LHCN-M2 (cell line): ENCODE results near the gene ARHGAP6. TPM values are rescaled to one million over a fixed set of nuclear protein-coding genes. Genes with fewer than 3 reads are reported as not detected.

ENCODE experiments used
- DNase-seq: peaks from one replicate; pipeline ENCODE4 v3.0.0-alpha.2; 2012; ENCODE audit warnings: low read depth
- total RNA-seq: library from RNA; depleted of rRNA; stranded (reverse); fragments of >200 nt; gene quantifications from 2 replicates; pipeline ENCODE4 v1.2.3, GENCODE V29; 2014

The ARHGAP6 gene
- total RNA-seq, 1 experiment from 2014 or later: 5.2 TPM

DNA sequence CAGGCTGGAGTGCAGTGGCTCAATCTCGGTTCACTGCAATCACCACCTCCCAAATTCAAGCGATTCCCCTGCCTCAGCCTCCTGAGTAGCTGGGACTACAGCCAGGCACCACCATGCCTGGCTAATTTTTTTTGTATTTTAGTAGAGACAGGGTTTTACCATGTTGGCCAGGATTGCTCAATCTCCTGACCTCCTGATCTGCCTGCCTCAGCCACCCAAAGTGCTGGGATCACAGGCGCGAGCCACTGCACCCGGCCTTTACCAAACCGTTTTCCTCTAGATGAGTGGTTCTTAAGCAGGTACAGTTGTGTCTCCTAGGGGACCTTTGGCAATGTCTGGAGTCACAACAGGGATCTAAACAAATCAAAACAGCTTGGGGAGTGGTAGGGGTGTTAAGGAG is 360.9 kb downstream of the ARHGAP6 start:
- no peak for DNase-seq

DNA sequence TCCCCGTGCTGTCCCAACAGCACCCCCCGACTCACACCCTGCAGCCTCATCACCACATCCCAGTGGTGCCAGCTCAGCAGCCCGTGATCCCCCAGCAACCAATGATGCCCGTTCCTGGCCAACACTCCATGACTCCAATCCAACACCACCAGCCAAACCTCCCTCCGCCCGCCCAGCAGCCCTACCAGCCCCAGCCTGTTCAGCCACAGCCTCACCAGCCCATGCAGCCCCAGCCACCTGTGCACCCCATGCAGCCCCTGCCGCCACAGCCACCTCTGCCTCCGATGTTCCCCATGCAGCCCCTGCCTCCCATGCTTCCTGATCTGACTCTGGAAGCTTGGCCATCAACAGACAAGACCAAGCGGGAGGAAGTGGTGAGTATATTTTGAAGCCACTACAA is 367.1 kb downstream of the ARHGAP6 start:
- DNase-seq: no peak

DNA sequence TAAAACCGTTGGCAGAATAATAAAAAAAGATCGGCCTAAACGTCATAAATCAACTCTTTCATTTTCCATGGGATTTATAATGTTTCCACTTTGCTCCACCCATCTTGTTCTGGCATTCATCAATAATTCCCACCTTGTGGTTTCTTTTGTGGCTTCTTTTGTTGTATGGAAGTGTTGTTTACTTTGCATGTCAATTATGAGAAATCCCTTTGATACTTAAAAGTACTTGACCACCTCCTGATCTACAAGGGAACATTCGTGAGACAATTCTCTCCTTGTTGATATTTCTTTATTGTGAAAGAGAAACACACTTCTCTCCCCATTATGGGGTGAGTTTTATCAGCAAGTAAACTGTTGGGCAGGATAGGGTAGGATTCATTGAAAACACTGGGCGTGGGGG is 369.7 kb downstream of the ARHGAP6 start:
- DNase-seq: no peak

DNA sequence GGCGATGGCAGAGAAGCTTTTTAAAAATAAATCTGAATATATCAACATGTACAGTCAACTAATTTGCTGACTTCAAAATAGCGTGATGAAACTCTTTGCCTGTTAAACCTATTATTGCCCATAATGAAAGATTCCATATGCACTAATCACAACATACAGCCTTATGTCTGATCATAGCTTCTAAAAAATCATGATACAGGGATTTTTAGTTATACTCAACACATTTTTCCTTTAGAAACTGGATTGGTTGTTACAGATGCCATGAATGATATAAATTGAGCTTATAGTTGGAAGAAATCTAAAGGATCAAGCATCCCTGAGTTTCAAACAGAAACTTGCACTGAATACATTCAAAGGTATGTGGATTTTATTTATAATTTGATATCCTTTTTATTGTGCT is 372.6 kb downstream of the ARHGAP6 start, which contains the start of gene AMELX:
Gene AMELX (plus strand): TSS at position 301 of the 400 bp plus-strand sequence. CDS start 1,376 bp downstream, outside the sequence.
- no peak for DNase-seq

DNA sequence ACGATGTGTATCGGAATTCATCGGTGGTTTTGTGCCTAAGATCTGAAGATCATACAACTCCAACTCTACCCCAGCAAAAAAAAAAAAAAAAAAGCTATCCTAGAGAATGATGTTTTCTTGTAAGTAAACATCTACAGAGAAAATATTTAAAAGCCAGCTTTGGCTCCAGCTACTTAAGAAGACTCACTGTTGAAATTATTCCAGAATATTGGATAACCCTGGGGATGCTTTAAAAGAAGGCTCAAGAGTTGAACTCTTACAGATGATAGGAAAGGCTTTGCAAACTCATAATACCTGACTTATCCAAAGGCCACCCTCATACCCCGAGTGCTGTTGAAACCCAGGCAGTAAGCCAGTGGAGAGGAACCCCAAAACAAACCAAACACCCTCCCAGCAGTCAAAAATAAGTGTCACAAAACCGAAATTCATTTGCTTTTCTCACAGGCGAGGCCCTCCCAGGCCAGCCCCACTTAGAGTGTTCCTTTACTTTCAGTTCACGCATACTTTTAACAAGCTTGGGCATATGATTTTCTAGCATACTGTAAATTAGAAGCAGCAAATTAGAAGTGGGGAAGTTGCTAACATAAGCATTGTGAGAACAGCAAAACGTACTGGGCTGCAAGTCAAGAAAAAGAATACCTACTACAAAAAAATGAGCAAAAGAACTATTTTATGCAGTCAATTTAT is 375.2 kb downstream of the ARHGAP6 start:
- no peak for DNase-seq

DNA sequence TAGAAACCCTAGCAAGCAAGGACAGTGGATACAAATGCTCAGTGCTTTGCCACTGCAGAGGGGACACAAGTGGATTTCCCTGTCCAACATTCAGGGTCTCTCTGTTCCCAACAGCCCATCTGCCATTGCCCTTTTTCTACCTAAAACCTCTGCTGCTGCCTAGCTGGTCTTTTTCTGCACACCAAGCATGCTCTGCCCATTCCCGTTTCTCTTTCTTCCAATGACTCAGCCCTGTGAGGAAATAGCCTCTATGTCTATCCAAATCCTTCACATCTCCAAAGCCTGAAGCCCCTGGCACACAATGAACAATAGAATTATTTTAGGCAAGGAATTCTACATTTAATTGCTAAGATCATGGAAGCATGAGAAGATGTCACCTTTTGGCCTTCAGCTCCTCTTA is 378.2 kb downstream of the ARHGAP6 start:
- no peak for DNase-seq

DNA sequence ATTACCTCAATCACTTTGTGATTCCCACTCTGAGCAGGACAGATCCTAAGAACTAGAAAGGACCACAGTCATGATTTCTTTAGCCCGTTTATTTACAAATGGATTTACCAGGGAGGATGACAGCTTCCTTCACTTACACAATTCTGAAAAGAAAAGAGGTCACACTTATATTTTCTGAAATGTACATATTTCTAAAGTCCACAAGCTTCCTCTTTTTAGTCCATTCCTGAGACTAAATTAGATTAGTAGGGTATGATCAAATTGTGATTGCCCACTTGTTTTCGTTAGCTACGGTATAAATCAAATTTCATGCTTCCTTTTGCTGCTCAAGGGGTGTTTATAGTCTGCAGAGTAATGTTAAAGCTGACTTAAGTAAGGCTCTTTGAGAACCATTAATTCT is 380.1 kb downstream of the ARHGAP6 start:
- DNase-seq: no peak

DNA sequence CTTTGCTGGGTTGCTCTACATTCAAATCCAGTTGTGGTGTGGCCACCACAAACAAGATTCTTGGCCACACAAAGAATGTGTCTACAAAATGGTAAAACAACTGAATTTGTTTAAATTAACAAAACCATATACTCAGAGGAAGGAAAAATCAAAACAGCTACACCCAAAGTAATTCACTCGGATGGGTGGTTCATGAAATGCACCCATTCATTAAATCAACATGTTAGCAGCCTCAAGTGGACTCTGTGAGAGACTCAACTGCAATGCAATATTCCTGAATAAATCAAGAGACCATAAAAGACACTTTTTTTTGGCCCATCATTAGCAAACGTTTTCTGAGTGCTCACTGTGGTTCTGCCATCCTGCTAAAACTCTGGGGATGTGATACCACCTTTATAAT is 383.7 kb downstream of the ARHGAP6 start:
- no peak for DNase-seq

DNA sequence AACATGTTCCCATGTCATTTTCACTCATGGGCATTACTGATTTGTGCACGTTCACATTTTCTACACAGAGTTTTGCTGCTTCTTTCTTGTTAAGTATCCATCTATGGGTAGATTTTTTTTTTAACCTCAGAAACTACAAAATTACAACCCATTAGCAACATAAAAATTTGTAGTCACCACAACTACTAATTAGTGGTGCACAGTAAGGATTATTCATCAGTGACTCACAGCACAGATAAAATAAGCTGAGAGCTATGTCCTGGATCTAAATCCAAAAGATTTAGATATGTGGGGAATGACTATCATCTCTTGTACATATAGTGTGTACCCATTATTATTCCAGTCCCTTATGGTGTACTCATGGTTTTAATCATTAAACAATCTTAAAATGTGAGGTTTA is 392.2 kb downstream of the ARHGAP6 start:
- peak; percentile 37 for DNase-seq

DNA sequence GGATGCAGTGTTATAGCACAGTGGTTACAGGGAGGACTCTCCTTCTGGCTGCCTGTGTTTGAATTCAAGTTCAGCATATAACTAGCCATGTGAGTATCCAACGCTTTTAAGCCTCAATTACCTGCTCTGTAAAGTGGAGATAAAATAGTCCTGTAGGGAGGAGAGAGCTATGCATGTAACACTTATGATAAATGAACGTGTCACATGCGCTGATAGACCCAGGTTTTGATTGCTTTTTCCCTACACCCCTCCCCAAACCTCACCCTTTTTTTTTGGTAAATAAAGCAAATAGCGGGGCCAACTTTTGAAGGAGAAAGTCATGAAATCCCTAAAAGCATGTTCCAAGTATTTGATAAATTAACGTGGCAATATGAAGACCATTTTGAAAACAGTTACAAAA is 392.9 kb downstream of the ARHGAP6 start:
- no peak for DNase-seq

DNA sequence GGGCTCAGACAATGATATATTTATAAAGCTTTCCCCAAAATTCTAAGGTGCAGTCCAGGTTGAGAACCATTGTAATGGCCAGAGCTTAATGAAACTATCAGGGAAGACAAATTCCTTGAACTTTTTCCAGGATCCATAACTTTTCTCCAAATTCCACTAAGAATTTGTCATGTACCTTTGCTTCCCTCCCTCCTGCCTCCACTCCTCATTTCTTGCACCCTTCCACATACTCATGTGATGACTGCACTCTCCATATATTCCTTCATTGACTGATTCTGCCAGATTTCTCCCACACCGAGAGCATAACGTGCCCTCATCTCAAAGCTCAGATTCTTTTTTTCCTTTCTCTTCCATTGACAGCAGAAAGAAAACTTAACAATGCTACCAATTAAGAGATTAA is 393.4 kb downstream of the ARHGAP6 start:
- no peak for DNase-seq

DNA sequence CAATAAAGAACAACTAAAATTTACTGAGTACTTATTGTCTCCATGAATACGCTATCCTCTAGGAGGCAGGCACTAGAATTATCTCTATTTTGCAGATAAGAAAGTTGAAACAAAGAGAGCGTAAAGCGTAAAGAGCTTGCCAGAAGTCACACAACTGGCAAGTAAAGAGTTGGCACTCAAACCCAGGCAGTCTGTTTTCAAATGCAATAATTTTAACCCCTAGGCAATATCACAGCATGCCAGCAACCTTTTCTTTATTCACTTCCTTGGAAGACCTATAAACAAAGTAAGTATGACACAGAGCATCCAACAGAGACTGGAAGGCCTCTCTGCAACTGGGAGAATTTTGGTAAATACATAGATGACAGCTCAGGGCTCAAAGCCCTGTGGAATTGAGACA is 395.7 kb downstream of the ARHGAP6 start:
- DNase-seq: no peak

DNA sequence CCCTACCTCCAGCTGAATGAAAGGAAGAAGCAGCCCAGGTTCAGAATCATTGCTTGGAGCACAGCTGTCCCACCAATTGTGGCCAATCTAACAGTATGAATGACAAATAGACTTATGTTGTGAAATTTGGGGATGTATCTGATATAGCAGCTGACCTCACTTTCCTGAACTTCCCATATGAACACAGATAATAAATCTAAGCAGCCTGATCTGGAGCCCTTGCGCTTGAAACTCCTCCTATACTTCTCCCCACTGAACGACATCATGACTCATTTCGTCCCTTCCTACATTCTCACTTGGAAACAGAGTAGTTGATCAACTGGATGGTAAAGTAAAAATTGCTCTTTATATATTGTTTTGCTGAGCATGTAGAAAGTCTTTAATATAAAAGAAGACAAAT is 396.7 kb downstream of the ARHGAP6 start:
- DNase-seq: no peak

DNA sequence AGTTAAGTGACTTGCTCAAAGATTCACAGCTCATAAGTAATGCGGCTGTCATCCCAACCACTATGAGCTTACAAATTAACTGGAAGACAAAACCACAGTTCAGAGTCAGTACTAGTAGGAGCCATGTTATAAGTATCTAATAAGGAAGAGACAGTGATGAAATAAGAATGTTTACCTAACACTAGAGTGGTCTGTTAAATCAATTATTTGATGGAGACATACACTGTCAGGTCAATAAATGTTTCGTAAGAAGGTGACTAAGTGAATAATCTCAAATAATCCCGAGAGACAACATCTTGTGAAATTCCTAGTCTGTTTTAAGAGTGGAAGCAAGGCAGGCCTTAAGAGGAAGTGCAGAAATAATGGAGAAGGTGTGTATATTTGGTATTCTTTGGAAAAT is 398.3 kb downstream of the ARHGAP6 start:
- DNase-seq: no peak

DNA sequence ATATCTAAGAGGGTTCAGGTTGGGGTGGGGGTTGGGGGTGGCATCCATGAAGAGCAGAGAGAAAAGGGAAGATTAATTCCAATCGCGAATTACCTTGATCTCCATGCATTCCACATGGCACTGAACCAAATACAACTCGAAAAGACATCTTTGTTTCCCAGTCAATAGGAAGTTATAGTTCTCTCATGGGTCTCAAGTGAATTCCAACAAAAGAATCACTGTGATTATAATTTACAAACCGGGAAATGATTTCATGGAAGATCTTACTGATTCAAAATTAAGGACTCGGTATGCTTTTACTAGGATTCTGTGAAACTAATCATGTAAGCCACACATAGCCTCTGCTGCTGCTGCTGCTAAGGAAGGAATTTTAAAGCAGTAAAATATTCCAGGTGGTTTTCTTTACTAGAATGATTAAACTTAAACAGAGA is 399.1 kb downstream of the ARHGAP6 start:
- DNase-seq: no peak

DNA sequence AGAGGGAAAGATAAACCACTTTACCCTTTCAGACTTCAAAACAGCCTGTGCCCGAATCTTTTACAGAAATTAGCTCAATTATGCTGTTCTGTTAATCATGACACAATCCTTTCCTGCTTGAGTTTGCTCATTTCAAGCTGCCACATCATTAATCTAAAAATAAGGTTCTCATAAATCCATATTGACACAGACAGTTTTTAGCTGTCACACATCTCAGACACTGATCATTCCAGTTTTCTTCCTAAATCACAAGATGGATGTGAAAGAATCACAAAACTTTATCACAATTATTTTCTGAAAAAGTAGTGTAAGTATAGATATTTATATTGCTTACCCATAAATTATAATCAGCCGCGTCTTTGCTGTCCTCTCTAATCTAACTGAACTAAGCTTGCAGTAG is 400.4 kb downstream of the ARHGAP6 start:
- no peak for DNase-seq

DNA sequence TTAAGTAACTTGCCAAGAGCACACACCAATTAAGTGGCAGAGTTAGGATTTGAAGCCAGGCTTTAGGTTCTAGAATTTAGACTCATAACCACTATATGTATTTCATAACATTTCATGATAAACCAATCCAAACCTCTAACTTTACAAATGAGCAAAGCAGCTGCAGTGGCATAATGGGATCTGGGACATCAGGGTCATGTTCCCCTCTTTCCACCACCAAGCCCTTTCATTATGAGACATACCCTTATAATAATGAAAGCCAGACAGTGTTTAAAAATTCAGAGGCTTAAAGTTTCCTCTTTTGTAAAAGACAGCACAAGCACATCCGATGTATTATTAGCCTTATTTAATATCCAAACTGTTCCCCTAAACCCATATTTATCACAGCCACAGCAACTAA is 400.8 kb downstream of the ARHGAP6 start:
- peak; percentile 36 for DNase-seq

DNA sequence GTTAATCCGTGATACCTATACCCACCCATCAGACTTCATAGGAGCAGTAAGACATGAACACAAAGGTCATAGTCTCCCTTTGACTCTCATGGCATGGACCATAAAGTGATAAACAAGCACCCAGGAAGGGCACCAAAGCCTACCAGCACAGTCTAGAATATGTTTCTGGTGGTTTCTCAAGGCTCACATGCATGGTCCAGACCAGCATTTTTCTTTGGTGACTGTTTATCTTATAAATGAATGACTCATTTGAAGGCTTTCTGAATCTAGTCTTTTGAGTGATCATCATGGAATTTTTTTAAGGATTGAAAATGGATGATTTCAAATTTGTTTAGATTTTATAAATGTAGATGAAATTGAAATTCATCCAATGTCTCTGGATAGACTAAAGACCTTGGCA is 404.5 kb downstream of the ARHGAP6 start:
- peak; percentile 66 for DNase-seq

DNA sequence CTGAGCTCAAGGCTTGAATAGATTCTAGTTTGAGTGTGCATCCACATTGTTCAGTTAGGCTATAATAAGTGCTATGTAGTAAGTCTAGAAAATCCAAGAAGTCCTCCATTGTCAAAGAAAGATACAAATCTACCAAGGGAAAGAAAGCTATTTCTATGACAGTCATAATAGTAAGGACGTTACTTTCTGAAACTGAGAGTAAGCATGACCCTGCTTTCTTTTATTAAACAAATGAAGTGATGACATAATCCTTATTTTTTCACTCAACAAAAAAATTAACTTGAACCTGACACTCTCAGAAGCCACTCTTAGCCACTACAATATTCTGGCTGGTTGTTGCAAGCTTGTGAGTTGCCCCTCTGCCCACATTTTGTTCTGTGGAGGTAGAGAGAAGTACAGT is 406.3 kb downstream of the ARHGAP6 start:
- no peak for DNase-seq

DNA sequence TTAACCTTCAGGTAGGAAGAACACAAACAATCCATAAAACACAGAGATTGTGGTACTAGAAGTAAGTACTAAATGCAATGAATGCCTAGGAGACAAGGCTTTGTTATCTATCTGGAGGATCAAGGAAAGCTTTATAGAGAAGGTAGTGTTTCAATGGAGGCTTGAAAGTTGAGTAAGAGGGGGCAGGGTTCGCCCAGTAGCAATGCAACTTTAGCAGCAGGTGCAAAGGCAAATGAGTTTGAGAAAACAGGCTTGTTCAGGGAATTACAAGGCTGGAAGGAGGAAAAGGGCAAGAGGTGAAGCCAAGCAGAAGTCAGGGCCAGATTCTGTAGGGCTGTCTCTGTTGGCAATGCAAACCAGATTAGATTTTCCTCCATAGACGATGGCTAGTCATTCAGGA is 408.0 kb downstream of the ARHGAP6 start:
- DNase-seq: no peak

DNA sequence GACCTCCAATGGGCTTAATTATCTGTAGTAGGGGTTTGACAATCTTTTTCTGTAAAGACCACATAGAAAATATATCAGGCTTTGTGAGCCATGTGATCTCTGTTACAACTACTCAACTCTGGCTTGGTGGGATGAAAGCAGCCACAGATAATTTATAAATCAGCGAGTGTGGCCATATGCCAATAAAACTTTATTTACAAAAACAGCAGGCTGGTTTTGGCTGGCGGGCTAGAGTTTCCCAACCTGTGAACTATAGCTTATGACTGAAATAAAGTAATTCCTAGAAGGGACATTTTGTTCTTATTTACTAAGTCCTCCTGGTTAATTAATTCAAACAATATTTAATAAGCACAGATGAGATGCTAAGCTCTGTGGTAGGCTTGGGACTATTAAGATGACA is 408.4 kb downstream of the ARHGAP6 start:
- DNase-seq: no peak

DNA sequence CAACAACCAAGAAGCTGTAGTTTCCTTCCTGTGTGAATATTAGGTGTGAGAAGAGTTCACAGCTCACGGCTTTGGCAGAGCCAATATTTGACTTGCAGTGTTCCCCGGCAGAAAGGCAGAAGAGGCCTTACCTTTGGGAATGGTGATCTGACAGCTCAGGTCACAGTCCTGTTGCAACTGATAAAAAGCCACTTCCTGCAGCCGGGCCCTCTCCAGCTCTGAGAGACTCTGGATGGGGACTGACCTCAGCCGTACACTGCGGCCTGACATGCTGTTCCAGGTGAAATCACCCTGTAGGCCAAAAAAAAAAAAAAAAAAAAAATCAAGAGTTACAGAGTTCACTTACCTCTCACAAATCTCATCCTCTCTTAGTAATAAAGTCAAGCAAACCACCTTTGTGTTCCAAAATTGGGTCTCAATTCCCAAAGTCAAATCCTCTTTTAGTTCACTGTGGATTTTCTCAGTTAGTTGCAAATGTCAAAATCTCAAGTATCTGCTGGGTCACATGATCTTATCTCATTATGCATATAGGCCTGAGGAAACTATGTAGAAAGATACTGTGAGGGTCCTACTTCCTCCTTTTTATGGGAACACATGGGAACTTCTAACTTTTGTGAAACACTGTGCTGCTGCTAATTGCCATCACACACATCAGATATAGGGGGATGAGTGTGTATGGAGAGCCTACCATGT is 411.2 kb downstream of the ARHGAP6 start:
- DNase-seq: no peak

DNA sequence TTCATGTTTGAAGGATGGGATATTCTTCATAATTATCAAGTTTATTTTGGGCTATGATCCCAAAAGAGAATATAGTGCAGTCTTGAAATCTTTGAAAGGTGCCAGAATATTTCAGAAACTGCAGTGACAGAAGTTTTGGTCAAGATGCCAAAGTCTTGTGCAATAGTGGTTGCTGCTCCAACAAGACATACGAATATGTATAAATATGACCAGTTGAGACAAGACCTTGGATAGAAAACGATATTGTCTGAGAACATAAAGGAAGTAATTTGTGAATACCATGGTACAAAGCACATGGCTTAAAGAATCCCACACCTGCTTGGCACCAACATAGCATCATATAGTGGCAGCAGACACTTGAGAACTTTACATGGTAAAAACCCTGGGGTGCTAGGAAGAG is 421.1 kb downstream of the ARHGAP6 start:
- peak; percentile 29 for DNase-seq
